HCEC 1CT (cell line): ENCODE data around the gene DNAJC19.

ENCODE experiments used
- DNase-seq: peaks from one replicate; pipeline ENCODE4 v3.0.0-alpha.2; 2017

The DNAJC19 gene

DNA sequence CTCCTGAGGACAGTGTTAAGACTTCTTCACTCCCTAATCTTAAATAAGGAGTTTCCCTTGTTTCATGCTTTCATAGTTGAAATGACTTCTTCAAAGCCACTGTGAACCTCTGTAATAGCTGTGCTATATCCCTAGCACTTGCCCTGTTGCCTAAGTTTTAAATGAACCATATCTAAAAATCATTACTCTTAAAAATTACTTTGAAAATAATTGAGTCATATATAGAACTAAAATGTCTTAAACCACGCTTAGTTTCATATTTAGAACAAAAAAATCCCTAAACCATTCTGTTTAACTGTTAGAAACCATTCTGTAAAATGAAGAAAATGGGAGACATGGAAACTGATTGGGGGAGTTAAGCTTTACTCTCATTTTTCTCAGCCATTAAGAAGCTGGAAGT is 29.8 kb downstream of the DNAJC19 start:
- no peak for DNase-seq

GRCh38 chr3:180947761-180948390 is 41.7 kb downstream of the DNAJC19 start:
- no peak for DNase-seq

- DNase-seq: no peak
Observed at GRCh38 chr3:180940826-180941225, 48.7 kb downstream of the DNAJC19 start.

- peak; percentile 48 for DNase-seq
Observed at GRCh38 chr3:180934638-180935037, 54.9 kb downstream of the DNAJC19 start.
